COR-L47 (cell line): ENCODE measurements around the gene LRP2.
"Not testable (repeated sequence)": the region's sequence is repeated elsewhere in the genome, so short reads cannot be mapped to it uniquely, and the experiment has no call there.

Experiments
- DNase-seq: peaks from one replicate; lab custom pipeline; 2025; lab: John Stamatoyannopoulos, UW

The LRP2 gene

GRCh38 chr2:169301596-169302335 is 60.6 kb downstream of the LRP2 start:
- no peak for DNase-seq

- no peak for DNase-seq
Measured at GRCh38 chr2:169300636-169301530, 61.5 kb downstream of the LRP2 start.

GRCh38 chr2:169298007-169298406 is 64.3 kb downstream of the LRP2 start:
- no peak for DNase-seq

GRCh38 chr2:169294001-169294675 is 68.2 kb downstream of the LRP2 start:
- DNase-seq: no peak

GRCh38 chr2:169291517-169291916 is 70.8 kb downstream of the LRP2 start:
- no peak for DNase-seq

GRCh38 chr2:169290433-169290832 is 71.9 kb downstream of the LRP2 start:
- DNase-seq: no peak

GRCh38 chr2:169287666-169288065 is 74.7 kb downstream of the LRP2 start:
- no peak for DNase-seq

GRCh38 chr2:169286624-169287231 is 75.6 kb downstream of the LRP2 start:
- no peak for DNase-seq

- DNase-seq: no peak
Measured at GRCh38 chr2:169285531-169286235, 76.7 kb downstream of the LRP2 start.

- no peak for DNase-seq
Measured at GRCh38 chr2:169280502-169280901, 81.8 kb downstream of the LRP2 start.

- no peak for DNase-seq
Measured at GRCh38 chr2:169275696-169276444, 86.5 kb downstream of the LRP2 start.

GRCh38 chr2:169272010-169272409 is 90.3 kb downstream of the LRP2 start:
- DNase-seq: no peak

GRCh38 chr2:169270574-169270973 is 91.8 kb downstream of the LRP2 start:
- DNase-seq: not testable (repeated sequence)

GRCh38 chr2:169265591-169265990 is 96.7 kb downstream of the LRP2 start:
- no peak for DNase-seq

GRCh38 chr2:169260846-169261642 is 101.3 kb downstream of the LRP2 start:
- DNase-seq: no peak

- peak; percentile 5 for DNase-seq
Measured at GRCh38 chr2:169260246-169260645, 102.1 kb downstream of the LRP2 start.

- no peak for DNase-seq
Measured at GRCh38 chr2:169259402-169259801, 102.9 kb downstream of the LRP2 start.

GRCh38 chr2:169258045-169258601 is 104.2 kb downstream of the LRP2 start:
- DNase-seq: no peak

- no peak for DNase-seq
Measured at GRCh38 chr2:169254774-169255173, 107.6 kb downstream of the LRP2 start.

GRCh38 chr2:169247211-169247610 is 115.1 kb downstream of the LRP2 start:
- no peak for DNase-seq
